ES-I3 (cell line): ENCODE results near the gene TLL1.

ENCODE experiments used
- H3K36me3 ChIP-seq: 2 replicates; pipeline ENCODE4 v1.6.1; 2013; ENCODE audit warnings: mild to moderate bottlenecking, low read length, control low read depth, moderate library complexity; ENCODE audit not compliant: insufficient read depth
- H3K4me1 ChIP-seq: 2 replicates; pipeline ENCODE4 v1.6.1; 2013; ENCODE audit warnings: mild to moderate bottlenecking, control low read depth, low read length; ENCODE audit not compliant: insufficient read depth
- H3K9ac ChIP-seq: 2 replicates; pipeline ENCODE4 v1.6.1; 2013; ENCODE audit warnings: low read depth, mild to moderate bottlenecking, low read length, moderate library complexity
- H3K9me3 ChIP-seq: 2 replicates; pipeline ENCODE4 v1.6.1; 2013; ENCODE audit warnings: mild to moderate bottlenecking, low read length, moderate library complexity; ENCODE audit not compliant: control insufficient read depth, insufficient read depth

TLL1 gene

GRCh38 chr4:166143227-166143626 lies 270.2 kb downstream of the TLL1 start:
- H3K36me3 ChIP-seq = no peaks in the 10 kb centered on the region
- H3K4me1 ChIP-seq = no peaks in the 10 kb centered on the region
- no peak overlapping the region for H3K9ac ChIP-seq
- H3K9me3 ChIP-seq = no peaks in the 10 kb centered on the region

- H3K4me1 ChIP-seq = no peaks in the 10 kb centered on the region
- no peaks in the 10 kb centered on the region for H3K36me3 ChIP-seq
- H3K9me3 ChIP-seq = no peaks in the 10 kb centered on the region
- H3K9ac ChIP-seq = no peak overlapping the region
These were observed 271.6 kb downstream of the TLL1 start for GRCh38 chr4:166144607-166145006.

GRCh38 chr4:166146806-166147540 lies 273.9 kb downstream of the TLL1 start:
- no peaks in the 10 kb centered on the region for H3K4me1 ChIP-seq
- no peak overlapping the region for H3K9ac ChIP-seq
- no peaks in the 10 kb centered on the region for H3K36me3 ChIP-seq
- H3K9me3 ChIP-seq = no peaks in the 10 kb centered on the region
